ENCODE data around the gene RRM1.

Gene RRM1

DNA sequence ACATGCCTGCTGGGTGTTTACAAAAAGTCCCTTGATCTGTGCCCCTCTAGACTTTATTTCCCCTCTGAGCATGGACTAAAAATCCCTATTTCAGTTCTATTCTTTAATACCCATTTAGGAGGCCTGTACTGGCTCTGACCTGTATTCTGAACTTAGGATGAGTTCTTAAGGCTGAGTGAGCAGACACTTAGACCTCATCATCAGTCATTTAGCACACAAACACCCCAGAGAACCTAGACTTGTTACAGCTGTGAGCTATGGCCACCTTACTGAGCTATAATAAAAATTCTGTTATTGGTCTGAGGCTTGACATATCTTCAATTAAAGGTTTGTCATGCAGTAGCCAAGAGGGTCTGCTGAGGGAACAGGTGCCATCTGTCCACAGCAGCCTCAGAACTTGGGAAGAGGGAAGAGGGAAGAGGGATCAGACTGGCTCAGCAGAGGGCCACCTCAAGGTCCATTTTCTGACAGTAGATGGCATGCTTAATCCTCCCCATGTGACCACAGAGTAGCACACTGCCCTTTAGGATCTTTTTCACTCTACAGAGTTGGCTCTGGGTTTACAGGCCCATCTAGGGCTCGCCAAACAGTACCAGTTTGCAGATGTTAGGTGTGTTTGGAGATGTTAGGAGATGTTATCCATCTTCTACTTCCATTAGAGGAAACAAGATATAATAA is 30.2 kb upstream of the RRM1 start:
- H3K27me3 ChIP-seq (ENCODE audit: control insufficient read depth, insufficient read depth, low read length), result no peaks in the 10 kb centered on the region
- H3K4me3 ChIP-seq (ENCODE audit: low read depth, low read length), result no peak overlapping the region
- H3K9ac ChIP-seq (ENCODE audit: low read depth, low read length), result no peak overlapping the region
- H3K9me3 ChIP-seq (ENCODE audit: control insufficient read depth, insufficient read depth, low read length), result no peaks in the 10 kb centered on the region
- H3K36me3 ChIP-seq (ENCODE audit: control insufficient read depth, insufficient read depth, low read length), result no peaks in the 10 kb centered on the region
- no peaks in the 10 kb centered on the region for H3K4me1 ChIP-seq (ENCODE audit: control insufficient read depth, insufficient read depth, low read length)

DNA sequence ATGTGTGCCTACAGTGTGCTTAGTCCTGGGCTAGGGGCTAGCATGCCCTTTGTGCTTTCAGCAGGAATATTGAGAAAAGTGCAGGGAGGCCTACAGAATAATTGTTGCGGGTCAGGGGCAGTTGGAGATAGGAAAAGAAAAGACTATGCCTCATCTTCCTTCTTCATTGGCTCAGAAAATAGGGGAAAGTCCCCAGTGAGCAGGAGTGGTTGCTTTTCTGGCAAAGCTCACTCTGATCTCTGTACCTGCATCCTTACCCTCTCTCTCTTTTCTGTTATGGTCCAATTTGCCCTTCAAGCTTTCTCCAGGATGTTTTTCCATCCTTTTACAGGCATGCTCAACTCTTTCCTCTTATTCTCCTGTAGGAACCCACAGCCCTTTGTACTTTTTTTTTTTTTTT is 29.5 kb upstream of the RRM1 start:
- Histone ChIP-seq H3K9ac (ENCODE audit: low read depth, low read length) (no peak overlapping the region), H3K36me3 (ENCODE audit: control insufficient read depth, insufficient read depth, low read length) (no peaks in the 10 kb centered on the region), H3K4me1 (ENCODE audit: control insufficient read depth, insufficient read depth, low read length) (no peaks in the 10 kb centered on the region), H3K9me3 (ENCODE audit: control insufficient read depth, insufficient read depth, low read length) (no peaks in the 10 kb centered on the region), H3K27me3 (ENCODE audit: control insufficient read depth, insufficient read depth, low read length) (no peaks in the 10 kb centered on the region), H3K4me3 (ENCODE audit: low read depth, low read length) (no peak overlapping the region)

DNA sequence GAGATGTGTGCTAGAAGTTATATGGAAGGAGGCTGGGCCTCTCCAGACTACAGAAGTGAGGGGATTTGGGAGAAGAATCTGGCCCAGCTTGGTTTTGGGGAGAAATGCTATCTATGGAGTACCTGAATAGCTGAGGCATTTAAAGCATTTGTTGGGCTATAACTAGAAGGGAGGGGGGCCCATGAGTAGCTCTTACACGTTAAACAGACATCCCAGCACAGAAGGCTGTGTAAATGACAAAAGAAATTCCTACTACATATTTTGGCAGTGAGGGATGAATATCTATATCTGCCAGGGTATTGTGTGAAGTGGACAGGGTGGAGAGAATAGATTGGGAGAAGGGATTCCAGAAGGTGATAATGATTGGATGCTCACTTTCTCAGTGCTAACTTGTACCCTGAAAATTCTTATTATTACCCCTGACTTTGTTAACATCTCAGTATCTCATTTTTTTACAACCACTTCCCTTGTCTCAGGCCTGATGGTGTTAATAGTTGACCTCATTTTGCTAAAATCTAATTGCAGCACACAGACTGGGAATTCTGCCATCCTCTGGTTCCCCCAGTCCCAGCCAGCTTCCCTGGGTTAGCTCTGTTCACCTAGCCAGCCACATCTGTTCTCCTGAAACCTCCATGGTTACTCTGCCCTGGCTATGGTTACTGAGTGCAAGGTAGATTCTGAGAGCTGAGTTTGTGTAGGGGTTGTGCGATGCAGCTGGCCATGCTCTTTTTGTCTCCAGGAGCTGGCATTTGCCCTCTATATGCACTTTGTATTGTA is 28.8 kb upstream of the RRM1 start:
- Histone ChIP-seq H3K9ac (ENCODE audit: low read depth, low read length) (no peak overlapping the region), H3K4me1 (ENCODE audit: control insufficient read depth, insufficient read depth, low read length) (no peaks in the 10 kb centered on the region), H3K4me3 (ENCODE audit: low read depth, low read length) (no peak overlapping the region), H3K9me3 (ENCODE audit: control insufficient read depth, insufficient read depth, low read length) (no peaks in the 10 kb centered on the region), H3K27me3 (ENCODE audit: control insufficient read depth, insufficient read depth, low read length) (no peaks in the 10 kb centered on the region), H3K36me3 (ENCODE audit: control insufficient read depth, insufficient read depth, low read length) (no peaks in the 10 kb centered on the region)

DNA sequence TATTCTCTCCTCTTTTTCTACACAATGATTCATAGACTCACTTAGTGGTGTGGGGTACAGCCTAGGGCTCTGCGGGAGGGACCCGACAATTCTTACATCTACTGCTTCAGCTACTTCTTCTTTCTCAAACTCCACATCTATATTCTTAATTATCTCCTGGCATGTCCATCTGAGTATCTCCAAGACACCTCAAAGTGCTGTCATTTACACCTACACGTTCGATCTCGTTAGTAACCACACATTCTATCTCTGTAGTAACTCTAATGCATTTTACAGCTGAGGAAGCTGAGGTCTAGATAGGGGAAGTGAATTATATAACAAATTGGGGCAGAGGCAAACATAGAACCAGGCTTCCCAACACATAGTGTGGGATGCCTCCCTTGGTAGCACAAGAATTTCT is 27.7 kb upstream of the RRM1 start:
- no peak overlapping the region for H3K4me3 ChIP-seq (ENCODE audit: low read depth, low read length)
- H3K36me3 ChIP-seq (ENCODE audit: control insufficient read depth, insufficient read depth, low read length), result no peaks in the 10 kb centered on the region
- no peaks in the 10 kb centered on the region for H3K27me3 ChIP-seq (ENCODE audit: control insufficient read depth, insufficient read depth, low read length)
- no peaks in the 10 kb centered on the region for H3K9me3 ChIP-seq (ENCODE audit: control insufficient read depth, insufficient read depth, low read length)
- H3K9ac ChIP-seq (ENCODE audit: low read depth, low read length), result no peak overlapping the region
- H3K4me1 ChIP-seq (ENCODE audit: control insufficient read depth, insufficient read depth, low read length), result no peaks in the 10 kb centered on the region

DNA sequence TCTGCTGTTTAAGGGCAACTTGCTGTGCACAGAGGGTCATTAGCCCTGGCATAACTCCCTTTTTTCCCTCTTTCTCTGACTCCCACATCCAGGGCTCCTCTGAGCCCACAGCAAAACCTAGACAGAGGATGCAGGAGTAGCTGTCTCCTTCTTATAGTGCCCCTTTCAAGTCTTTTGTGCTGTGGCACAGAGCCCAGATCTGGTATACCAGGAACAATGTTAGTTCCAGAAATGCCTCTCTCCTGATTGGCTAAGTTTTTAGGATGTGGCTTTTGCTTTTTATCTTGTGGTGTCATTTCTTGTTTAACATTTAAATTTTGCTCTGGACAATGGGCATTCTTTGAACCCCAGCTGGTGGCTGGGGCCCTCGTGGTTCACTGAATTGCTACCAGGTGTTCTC is 25.6 kb upstream of the RRM1 start:
- H3K4me1 ChIP-seq (ENCODE audit: control insufficient read depth, insufficient read depth, low read length), result no peaks in the 10 kb centered on the region

DNA sequence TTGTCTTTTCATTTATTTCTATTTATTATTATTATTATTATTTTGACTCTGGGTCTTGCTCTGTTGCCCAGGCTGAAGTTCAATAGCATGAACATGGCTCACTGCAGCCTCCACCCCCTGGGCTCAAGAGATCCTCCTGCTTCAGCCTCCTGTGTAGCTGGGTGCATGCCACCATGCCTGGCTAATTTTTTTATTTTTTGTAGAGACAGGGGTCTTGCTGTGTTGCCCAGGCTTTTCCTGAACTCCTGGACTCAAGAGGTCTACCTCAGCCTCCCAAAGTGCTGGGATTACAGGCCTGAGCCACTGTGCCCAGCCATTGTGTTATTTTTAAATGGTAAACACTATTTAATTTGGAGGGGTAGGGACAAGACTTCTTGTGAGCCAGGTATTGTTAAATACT is 23.3 kb upstream of the RRM1 start:
- H3K9me3 ChIP-seq (ENCODE audit: control insufficient read depth, insufficient read depth, low read length), result no peaks in the 10 kb centered on the region
- H3K4me1 ChIP-seq (ENCODE audit: control insufficient read depth, insufficient read depth, low read length), result no peaks in the 10 kb centered on the region
- H3K27me3 ChIP-seq (ENCODE audit: control insufficient read depth, insufficient read depth, low read length), result no peaks in the 10 kb centered on the region
- no peak overlapping the region for H3K4me3 ChIP-seq (ENCODE audit: low read depth, low read length)
- no peaks in the 10 kb centered on the region for H3K36me3 ChIP-seq (ENCODE audit: control insufficient read depth, insufficient read depth, low read length)
- no peak overlapping the region for H3K9ac ChIP-seq (ENCODE audit: low read depth, low read length)

More for the DNA sequence above, 25.6 kb upstream of the RRM1 start:
- no peak overlapping the region for H3K9ac ChIP-seq (ENCODE audit: low read depth, low read length)
- no peaks in the 10 kb centered on the region for H3K27me3 ChIP-seq (ENCODE audit: control insufficient read depth, insufficient read depth, low read length)
- no peaks in the 10 kb centered on the region for H3K36me3 ChIP-seq (ENCODE audit: control insufficient read depth, insufficient read depth, low read length)
- H3K9me3 ChIP-seq (ENCODE audit: control insufficient read depth, insufficient read depth, low read length), result no peaks in the 10 kb centered on the region
- H3K4me3 ChIP-seq (ENCODE audit: low read depth, low read length), result no peak overlapping the region

DNA sequence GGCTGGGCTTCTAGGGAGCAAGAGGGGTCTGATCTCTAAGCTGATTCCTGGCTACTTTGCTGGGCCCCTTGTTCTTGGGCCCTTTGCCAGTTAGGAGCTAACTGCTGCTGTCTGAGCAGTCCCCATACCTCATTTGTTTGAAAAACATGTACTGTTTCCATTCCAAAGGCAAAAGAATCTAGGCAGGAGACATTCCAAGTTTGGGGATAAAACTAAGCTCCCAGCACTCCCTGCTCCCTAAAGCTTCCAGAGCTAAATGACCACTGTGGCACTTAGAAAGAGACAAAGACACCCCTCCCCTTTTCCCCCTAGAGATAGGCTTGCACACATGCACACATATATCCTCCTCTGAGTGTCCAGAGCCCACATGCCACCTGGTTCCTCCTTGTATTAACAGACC is 22.7 kb upstream of the RRM1 start:
- Histone ChIP-seq H3K4me1 (ENCODE audit: control insufficient read depth, insufficient read depth, low read length) (no peaks in the 10 kb centered on the region), H3K9me3 (ENCODE audit: control insufficient read depth, insufficient read depth, low read length) (no peaks in the 10 kb centered on the region), H3K9ac (ENCODE audit: low read depth, low read length) (no peak overlapping the region), H3K27me3 (ENCODE audit: control insufficient read depth, insufficient read depth, low read length) (no peaks in the 10 kb centered on the region), H3K36me3 (ENCODE audit: control insufficient read depth, insufficient read depth, low read length) (no peaks in the 10 kb centered on the region), H3K4me3 (ENCODE audit: low read depth, low read length) (no peak overlapping the region)

DNA sequence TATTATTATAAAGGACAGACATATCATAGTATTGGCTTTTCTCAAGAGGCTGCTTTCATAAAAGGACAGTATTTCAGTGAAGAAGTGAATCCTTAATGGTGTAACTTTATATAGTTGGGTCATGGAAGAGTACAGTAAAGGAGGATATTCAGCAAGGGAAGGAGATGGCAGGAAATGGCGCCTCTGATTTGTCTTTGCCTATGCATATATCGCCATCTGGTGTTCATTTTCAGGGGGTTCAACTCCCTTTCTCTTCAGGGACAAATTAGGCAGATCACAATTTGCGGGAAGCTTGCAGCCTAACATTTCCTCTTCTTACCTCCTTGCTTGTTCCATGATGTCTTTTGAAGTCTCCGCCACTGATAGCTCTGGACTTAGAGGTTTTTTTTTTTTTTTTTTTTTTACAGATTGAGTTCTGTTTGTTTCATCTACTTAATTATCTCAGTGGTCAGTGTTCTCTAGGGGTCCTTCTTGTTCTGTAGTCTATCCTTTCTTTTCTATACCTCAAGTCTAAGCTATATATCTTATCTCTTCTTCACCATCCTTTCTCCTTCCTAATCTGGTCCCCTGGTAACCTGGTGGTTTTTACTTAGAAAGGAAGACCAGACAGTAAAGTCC is 21.8 kb upstream of the RRM1 start:
- no peaks in the 10 kb centered on the region for H3K9me3 ChIP-seq (ENCODE audit: control insufficient read depth, insufficient read depth, low read length)
- no peaks in the 10 kb centered on the region for H3K27me3 ChIP-seq (ENCODE audit: control insufficient read depth, insufficient read depth, low read length)
- H3K36me3 ChIP-seq (ENCODE audit: control insufficient read depth, insufficient read depth, low read length), result no peaks in the 10 kb centered on the region
- H3K9ac ChIP-seq (ENCODE audit: low read depth, low read length), result no peak overlapping the region
- H3K4me1 ChIP-seq (ENCODE audit: control insufficient read depth, insufficient read depth, low read length), result no peaks in the 10 kb centered on the region
- H3K4me3 ChIP-seq (ENCODE audit: low read depth, low read length), result no peak overlapping the region

DNA sequence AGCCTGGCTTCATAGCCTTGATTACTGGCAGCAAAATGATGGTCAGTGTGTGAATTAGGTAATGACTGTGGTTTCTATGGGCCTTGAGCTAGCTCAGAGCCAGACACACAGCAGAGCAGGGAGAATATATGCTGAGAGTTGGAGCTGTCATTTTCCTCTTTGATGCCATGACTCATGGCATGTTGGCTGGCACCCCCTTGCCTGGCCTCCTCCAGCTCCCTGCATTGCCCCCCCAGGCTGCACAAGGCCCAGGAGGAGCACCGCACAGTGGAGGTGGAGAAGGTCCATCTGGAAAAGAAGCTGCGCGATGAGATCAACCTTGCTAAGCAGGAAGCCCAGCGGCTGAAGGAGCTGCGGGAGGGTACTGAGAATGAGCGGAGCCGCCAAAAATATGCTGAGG is 20.3 kb upstream of the RRM1 start:
- Histone ChIP-seq H3K4me1 (ENCODE audit: control insufficient read depth, insufficient read depth, low read length) (no peaks in the 10 kb centered on the region), H3K9me3 (ENCODE audit: control insufficient read depth, insufficient read depth, low read length) (no peaks in the 10 kb centered on the region), H3K4me3 (ENCODE audit: low read depth, low read length) (no peak overlapping the region), H3K27me3 (ENCODE audit: control insufficient read depth, insufficient read depth, low read length) (no peaks in the 10 kb centered on the region), H3K36me3 (ENCODE audit: control insufficient read depth, insufficient read depth, low read length) (no peaks in the 10 kb centered on the region), H3K9ac (ENCODE audit: low read depth, low read length) (no peak overlapping the region)

DNA sequence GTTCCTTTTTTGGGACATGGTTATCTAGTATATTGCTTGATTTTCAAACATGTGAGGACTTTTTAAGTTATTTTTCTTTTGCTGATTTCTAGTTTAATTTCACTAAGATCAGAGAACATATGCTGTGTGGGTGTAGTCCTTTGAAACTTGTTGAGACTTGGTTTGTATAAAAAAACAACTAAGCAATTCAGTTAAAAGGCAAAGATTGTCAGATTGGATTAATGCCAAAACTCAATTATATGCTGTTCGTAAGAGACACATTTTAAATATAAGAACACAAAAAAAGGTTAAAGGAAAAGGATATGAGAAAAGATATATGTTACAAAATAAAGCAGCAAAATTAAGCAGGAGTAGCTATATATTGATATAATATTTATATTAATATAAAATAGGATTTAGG is 17.8 kb upstream of the RRM1 start:
- Histone ChIP-seq H3K4me1 (ENCODE audit: control insufficient read depth, insufficient read depth, low read length) (no peaks in the 10 kb centered on the region), H3K36me3 (ENCODE audit: control insufficient read depth, insufficient read depth, low read length) (no peaks in the 10 kb centered on the region), H3K9me3 (ENCODE audit: control insufficient read depth, insufficient read depth, low read length) (no peaks in the 10 kb centered on the region), H3K9ac (ENCODE audit: low read depth, low read length) (no peak overlapping the region), H3K27me3 (ENCODE audit: control insufficient read depth, insufficient read depth, low read length) (no peaks in the 10 kb centered on the region), H3K4me3 (ENCODE audit: low read depth, low read length) (no peak overlapping the region)

DNA sequence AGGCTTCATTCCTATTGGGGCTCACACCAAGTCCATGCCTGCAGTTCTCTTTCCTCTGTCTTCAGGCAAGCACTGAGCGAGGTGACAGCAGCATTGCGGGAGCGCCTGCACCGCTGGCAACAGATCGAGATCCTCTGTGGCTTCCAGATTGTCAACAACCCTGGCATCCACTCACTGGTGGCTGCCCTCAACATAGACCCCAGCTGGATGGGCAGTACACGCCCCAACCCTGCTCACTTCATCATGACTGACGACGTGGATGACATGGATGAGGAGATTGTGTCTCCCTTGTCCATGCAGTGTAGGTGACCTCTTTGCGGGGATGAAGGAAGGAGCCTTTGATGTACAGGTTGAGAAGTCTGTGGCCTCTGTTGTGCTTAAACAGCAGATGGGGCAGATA is 11.4 kb upstream of the RRM1 start:
- H3K27me3 ChIP-seq (ENCODE audit: control insufficient read depth, insufficient read depth, low read length), result no peaks in the 10 kb centered on the region
- no peaks in the 10 kb centered on the region for H3K9me3 ChIP-seq (ENCODE audit: control insufficient read depth, insufficient read depth, low read length)
- no peak overlapping the region for H3K4me3 ChIP-seq (ENCODE audit: low read depth, low read length)
- H3K36me3 ChIP-seq (ENCODE audit: control insufficient read depth, insufficient read depth, low read length), result no peaks in the 10 kb centered on the region
- no peak overlapping the region for H3K9ac ChIP-seq (ENCODE audit: low read depth, low read length)
- no peaks in the 10 kb centered on the region for H3K4me1 ChIP-seq (ENCODE audit: control insufficient read depth, insufficient read depth, low read length)
